GM19043 (cell line): ENCODE results near the gene JAKMIP1.
"Not testable (repeated sequence)": the region's sequence is repeated elsewhere in the genome, so short reads cannot be mapped to it uniquely, and the experiment has no call there.

Experiments
- ATAC-seq: cut with Tn5 transposase; IDR thresholded peaks from one replicate; pipeline ENCODE4 v1.9.1; 2021; ENCODE audit warnings: low read depth; ENCODE audit not compliant: unreplicated experiment

JAKMIP1 gene

GRCh38 chr4:6229671-6230501 is 29.5 kb upstream of the JAKMIP1 start:
- ATAC-seq = no peak

GRCh38 chr4:6229095-6229494 is 28.7 kb upstream of the JAKMIP1 start:
- no peak for ATAC-seq

GRCh38 chr4:6228158-6229067 is 28.1 kb upstream of the JAKMIP1 start:
- no peak for ATAC-seq

GRCh38 chr4:6227412-6228157 is 27.2 kb upstream of the JAKMIP1 start:
- ATAC-seq = no peak

GRCh38 chr4:6226506-6226905 is 26.2 kb upstream of the JAKMIP1 start:
- ATAC-seq = no peak

- ATAC-seq = no peak
These were observed 25.1 kb upstream of the JAKMIP1 start for GRCh38 chr4:6225469-6225868.

GRCh38 chr4:6224735-6225134 is 24.4 kb upstream of the JAKMIP1 start:
- ATAC-seq = no peak

GRCh38 chr4:6222761-6223292 is 22.5 kb upstream of the JAKMIP1 start:
- no peak for ATAC-seq

GRCh38 chr4:6221851-6222760 is 21.8 kb upstream of the JAKMIP1 start:
- no peak for ATAC-seq

- ATAC-seq = no peak
These were observed 21.0 kb upstream of the JAKMIP1 start for GRCh38 chr4:6221301-6221850.

GRCh38 chr4:6217716-6218381 is 17.5 kb upstream of the JAKMIP1 start:
- no peak for ATAC-seq

- no peak for ATAC-seq
These were observed 16.2 kb upstream of the JAKMIP1 start for GRCh38 chr4:6216588-6216987.

GRCh38 chr4:6209921-6210320 is 9.6 kb upstream of the JAKMIP1 start:
- ATAC-seq = no peak

GRCh38 chr4:6209291-6209690 is 8.9 kb upstream of the JAKMIP1 start:
- not testable (repeated sequence) for ATAC-seq

- no peak for ATAC-seq
These were observed 8.1 kb upstream of the JAKMIP1 start for GRCh38 chr4:6208416-6208815.

GRCh38 chr4:6207602-6208001 is 7.3 kb upstream of the JAKMIP1 start:
- ATAC-seq = no peak

- ATAC-seq = no peak
These were observed 6.5 kb upstream of the JAKMIP1 start for GRCh38 chr4:6206771-6207290.

GRCh38 chr4:6205973-6206372 is 5.6 kb upstream of the JAKMIP1 start:
- no peak for ATAC-seq

GRCh38 chr4:6205567-6205931 is 5.2 kb upstream of the JAKMIP1 start:
- ATAC-seq = no peak
